Cardiac muscle cell (in vitro differentiated cells and primary cell): ENCODE measurements around the gene PLB1. TPM values are rescaled to one million over a fixed set of nuclear protein-coding genes. Genes with fewer than 3 reads are reported as not detected.

Source experiments
- DNase-seq, 2 donors: peaks; one replicate each; pipeline versions ENCODE4 v3.0.0 to v3.0.0-alpha.2; 2010 to 2017; ENCODE audit warnings: low read depth in 1 of 2, low spot score in 1 of 2
- H3K27ac ChIP-seq: fragments of 200-600 bp; sonication (generic); 2 replicates; pipeline ENCODE4 v1.5.1; 2016
- H3K27me3 ChIP-seq: fragments of 200-600 bp; sonication (generic); 2 replicates; pipeline ENCODE4 v1.6.0; 2016; ENCODE audit warnings: control low read depth
- H3K36me3 ChIP-seq: fragments of 200-600 bp; sonication (generic); 2 replicates; pipeline ENCODE4 v1.5.1; 2016; ENCODE audit warnings: control low read depth
- H3K4me1 ChIP-seq: fragments of 200-600 bp; sonication (generic); 2 replicates; pipeline ENCODE4 v1.8.1; 2017; ENCODE audit warnings: low read depth, mild to moderate bottlenecking, mixed run types
- H3K4me3 ChIP-seq: fragments of 200-600 bp; sonication (generic); 2 replicates; pipeline ENCODE4 v1.5.1; 2016; ENCODE audit warnings: mild to moderate bottlenecking
- H3K9me3 ChIP-seq: fragments of 200-600 bp; sonication (generic); 2 replicates; pipeline ENCODE4 v1.5.1; 2017; ENCODE audit warnings: low read depth, mild to moderate bottlenecking, control low read depth
- CTCF ChIP-seq: IDR thresholded peaks from 2 replicates; pipeline ENCODE4 v1.5.1; 2012; ENCODE audit warnings: low read depth, mild to moderate bottlenecking, low read length
- polyA plus RNA-seq: library from polyadenylated mRNA; unstranded; fragments of >200 nt; fragmentation: Nextera tagmentation; extraction: Ambion mirVana; gene quantifications from 2 replicates; pipeline ENCODE4 v1.2.1, GENCODE V29; 2016
- total RNA-seq: library from RNA; depleted of rRNA; stranded (reverse); fragments of >200 nt; gene quantifications from 2 replicates; pipeline ENCODE4 v1.2.3, GENCODE V29; 2016

Gene PLB1
- total and polyA plus RNA-seq, 2 experiments from 2014 or later: 1.1 to 1.2 TPM

- no peak for TF ChIP-seq CTCF
- Histone ChIP-seq H3K27me3 (no peaks in the 10 kb centered on the region), H3K9me3 (no peaks in the 10 kb centered on the region), H3K4me3 (no peak overlapping the region), H3K36me3 (no peaks in the 10 kb centered on the region), H3K4me1 (peaks cover 32% of the 10 kb centered on the region), H3K27ac (peak overlapping the region; percentile 36)
- DNase-seq: no peak
These were observed 102.6 kb downstream of the PLB1 start for GRCh38 chr2:28598484-28598883.

DNA sequence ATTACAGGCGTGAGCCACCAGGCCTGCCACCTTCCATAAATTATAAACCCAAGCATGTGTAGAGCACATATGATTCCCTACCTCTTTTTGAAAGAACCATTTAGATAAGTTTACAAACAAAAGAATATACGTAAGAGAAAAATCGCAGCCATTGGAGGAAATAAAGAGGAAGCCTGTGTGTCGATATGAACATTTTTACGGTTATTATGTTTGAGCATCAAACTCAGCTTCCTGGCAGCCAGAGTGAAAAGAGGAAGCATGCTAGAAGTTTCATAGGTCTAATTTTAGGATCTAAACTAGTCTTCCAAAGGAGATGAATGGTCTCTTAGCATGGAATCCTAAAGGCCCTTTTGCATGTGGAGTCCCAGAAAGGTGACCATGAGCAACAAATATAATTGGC lies 104.3 kb downstream of the PLB1 start:
- no peak overlapping the region for H3K4me3 ChIP-seq
- H3K9me3 ChIP-seq: no peaks in the 10 kb centered on the region
- H3K27me3 ChIP-seq: no peaks in the 10 kb centered on the region
- DNase-seq: no peak
- H3K36me3 ChIP-seq: no peaks in the 10 kb centered on the region
- peaks cover 26% of the 10 kb centered on the region for H3K4me1 ChIP-seq
- no peak overlapping the region for H3K27ac ChIP-seq
- TF ChIP-seq CTCF: no peak

DNA sequence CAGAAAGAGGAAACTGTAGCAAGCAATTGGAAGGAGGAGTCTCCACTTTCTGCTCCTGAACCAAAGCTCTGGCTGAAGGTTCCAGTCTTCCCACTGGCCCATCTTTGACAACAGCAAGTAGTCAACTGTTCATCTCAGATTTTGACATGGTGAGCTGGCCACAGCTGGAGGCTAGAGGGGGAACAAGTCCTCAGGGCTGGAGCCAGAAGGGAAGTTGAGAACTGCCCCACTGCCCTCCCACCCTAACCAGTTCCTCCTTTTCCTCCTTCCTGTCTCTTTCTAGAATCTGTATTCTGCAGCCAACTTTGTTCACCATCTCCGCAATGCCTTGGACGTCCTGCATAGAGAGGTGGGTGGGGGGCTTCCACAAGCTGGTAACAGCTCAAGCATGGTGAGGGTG lies 105.8 kb downstream of the PLB1 start:
- no peak for DNase-seq
- no peaks in the 10 kb centered on the region for H3K9me3 ChIP-seq
- H3K4me1 ChIP-seq: peaks cover 24% of the 10 kb centered on the region
- H3K36me3 ChIP-seq: no peaks in the 10 kb centered on the region
- H3K27me3 ChIP-seq: no peaks in the 10 kb centered on the region
- no peak overlapping the region for H3K27ac ChIP-seq
- no peak for TF ChIP-seq CTCF
- H3K4me3 ChIP-seq: no peak overlapping the region

GRCh38 chr2:28602136-28602660 lies 106.3 kb downstream of the PLB1 start:
- Histone ChIP-seq H3K36me3 (no peaks in the 10 kb centered on the region), H3K4me3 (no peak overlapping the region), H3K4me1 (peaks cover 28% of the 10 kb centered on the region), H3K27ac (no peak overlapping the region), H3K9me3 (no peaks in the 10 kb centered on the region), H3K27me3 (no peaks in the 10 kb centered on the region)
- no peak for DNase-seq
- no peak for TF ChIP-seq CTCF

- no peaks in the 10 kb centered on the region for H3K27me3 ChIP-seq
- H3K36me3 ChIP-seq: no peaks in the 10 kb centered on the region
- no peaks in the 10 kb centered on the region for H3K9me3 ChIP-seq
- no peak for TF ChIP-seq CTCF
- H3K4me1 ChIP-seq: peaks cover 33% of the 10 kb centered on the region
- no peak overlapping the region for H3K4me3 ChIP-seq
- H3K27ac ChIP-seq: no peak overlapping the region
- peak in 1 of 2 donors; percentile 21 for DNase-seq
These were observed 107.1 kb downstream of the PLB1 start for GRCh38 chr2:28602751-28603639.
